Mucosa of descending colon (tissue), 3 donors: ENCODE measurements around the gene TFAP2A. TPM values are rescaled to one million over a fixed set of nuclear protein-coding genes. Genes with fewer than 3 reads are reported as not detected.
A peak's percentile ranks its signal among the peaks of the same experiment; 100 is the strongest.

ENCODE experiments used
- ATAC-seq: fragments of 200-7000 bp; cut with Tn5 transposase; one replicate; pipeline ENCODE4 v1.9.1; 2020; ENCODE audit warnings: mild to moderate bottlenecking, moderate library complexity
- DNase-seq, 3 donors: peaks; one replicate each; pipeline ENCODE4 v3.0.0-alpha.2; 2020
- H3K36me3 ChIP-seq: fragments of 200-600 bp; one replicate; pipeline ENCODE4 v1.8.0; 2021; ENCODE audit warnings: low read depth, mild to moderate bottlenecking
- H3K4me1 ChIP-seq: fragments of 200-600 bp; one replicate; pipeline ENCODE4 v1.8.0; 2021; ENCODE audit warnings: low read depth, mild to moderate bottlenecking
- H3K4me3 ChIP-seq: fragments of 200-600 bp; one replicate; pipeline ENCODE4 v1.8.0; 2021; ENCODE audit warnings: mild to moderate bottlenecking
- H3K9me3 ChIP-seq: fragments of 200-600 bp; one replicate; pipeline ENCODE4 v1.8.0; 2021; ENCODE audit warnings: mild to moderate bottlenecking
- intact Hi-C, 2 donors: fragments of 100-400 bp; cut with DNase I in 1 of 2; cut with micrococcal nuclease in 1 of 2; formaldehyde crosslinking; loops; one replicate each; pipeline versions ENCODE4 v1.11.0 to v1.11.1; 2022; cut with DNase I, micrococcal nuclease
- total RNA-seq, 3 donors: library from RNA; stranded (reverse); fragmentation: NEBNext Ultra II Directional in 2 of 3; extraction: Animal tissue kit (Norgen Biotek cat#: 25700) in 2 of 3; gene quantifications; one replicate each; pipeline versions ENCODE4 v1.2.1 to v1.2.4, GENCODE V29; 2021 to 2023
- TF ChIP-seq, protein P1 (sequence below): fragments of 200-600 bp; IDR thresholded peaks from one replicate; pipeline ENCODE4 v1.8.0; 2022; ENCODE audit warnings: antibody characterized with exemption, mild to moderate bottlenecking
- donor health status: DM: no; HTN: no; CAD: no; lungs with moderate emphysema.
- donor health status: DM: no; HTN: no; CAD: no.
- donor health status: DM: no; HTN: yes; CAD: no.

The TFAP2A gene
- total RNA-seq, 3 donors from 2014 or later: 0.09 to 0.98 (median 0.53) TPM

DNA sequence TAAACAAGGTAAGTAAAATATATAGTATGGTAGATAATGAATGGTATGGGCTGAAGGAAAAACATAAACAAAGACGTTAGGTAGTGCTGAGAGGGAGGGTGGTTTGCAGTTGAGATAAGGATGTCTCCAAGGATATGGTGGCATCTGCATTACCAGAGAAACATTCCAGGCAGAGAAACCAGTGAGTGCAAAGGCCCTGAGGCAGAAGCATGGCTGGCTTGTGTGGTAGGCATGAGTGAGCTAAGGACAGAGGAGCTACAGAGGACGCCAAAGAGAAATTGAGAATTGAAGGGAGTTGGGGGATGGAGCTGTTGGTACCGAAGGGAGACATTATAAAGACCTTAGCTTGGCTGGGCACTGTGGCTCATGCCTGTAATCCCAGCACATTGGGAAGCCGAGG, 18.4 kb upstream of the TFAP2A start:
- Histone ChIP-seq H3K4me3 (no peak overlapping the region), H3K9me3 (no peaks in the 10 kb centered on the region), H3K36me3 (no peaks in the 10 kb centered on the region), H3K4me1 (no peaks in the 10 kb centered on the region)
- intact Hi-C loops: loop anchor here (10.0 kb wide), 2 partner anchors 399 to 1449 kb away; no protein-coding TSS in a partner anchor
- DNase-seq: no peak
- TF ChIP-seq, protein P1, sequence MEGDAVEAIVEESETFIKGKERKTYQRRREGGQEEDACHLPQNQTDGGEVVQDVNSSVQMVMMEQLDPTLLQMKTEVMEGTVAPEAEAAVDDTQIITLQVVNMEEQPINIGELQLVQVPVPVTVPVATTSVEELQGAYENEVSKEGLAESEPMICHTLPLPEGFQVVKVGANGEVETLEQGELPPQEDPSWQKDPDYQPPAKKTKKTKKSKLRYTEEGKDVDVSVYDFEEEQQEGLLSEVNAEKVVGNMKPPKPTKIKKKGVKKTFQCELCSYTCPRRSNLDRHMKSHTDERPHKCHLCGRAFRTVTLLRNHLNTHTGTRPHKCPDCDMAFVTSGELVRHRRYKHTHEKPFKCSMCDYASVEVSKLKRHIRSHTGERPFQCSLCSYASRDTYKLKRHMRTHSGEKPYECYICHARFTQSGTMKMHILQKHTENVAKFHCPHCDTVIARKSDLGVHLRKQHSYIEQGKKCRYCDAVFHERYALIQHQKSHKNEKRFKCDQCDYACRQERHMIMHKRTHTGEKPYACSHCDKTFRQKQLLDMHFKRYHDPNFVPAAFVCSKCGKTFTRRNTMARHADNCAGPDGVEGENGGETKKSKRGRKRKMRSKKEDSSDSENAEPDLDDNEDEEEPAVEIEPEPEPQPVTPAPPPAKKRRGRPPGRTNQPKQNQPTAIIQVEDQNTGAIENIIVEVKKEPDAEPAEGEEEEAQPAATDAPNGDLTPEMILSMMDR: no peak
- ATAC-seq: no peak

DNA sequence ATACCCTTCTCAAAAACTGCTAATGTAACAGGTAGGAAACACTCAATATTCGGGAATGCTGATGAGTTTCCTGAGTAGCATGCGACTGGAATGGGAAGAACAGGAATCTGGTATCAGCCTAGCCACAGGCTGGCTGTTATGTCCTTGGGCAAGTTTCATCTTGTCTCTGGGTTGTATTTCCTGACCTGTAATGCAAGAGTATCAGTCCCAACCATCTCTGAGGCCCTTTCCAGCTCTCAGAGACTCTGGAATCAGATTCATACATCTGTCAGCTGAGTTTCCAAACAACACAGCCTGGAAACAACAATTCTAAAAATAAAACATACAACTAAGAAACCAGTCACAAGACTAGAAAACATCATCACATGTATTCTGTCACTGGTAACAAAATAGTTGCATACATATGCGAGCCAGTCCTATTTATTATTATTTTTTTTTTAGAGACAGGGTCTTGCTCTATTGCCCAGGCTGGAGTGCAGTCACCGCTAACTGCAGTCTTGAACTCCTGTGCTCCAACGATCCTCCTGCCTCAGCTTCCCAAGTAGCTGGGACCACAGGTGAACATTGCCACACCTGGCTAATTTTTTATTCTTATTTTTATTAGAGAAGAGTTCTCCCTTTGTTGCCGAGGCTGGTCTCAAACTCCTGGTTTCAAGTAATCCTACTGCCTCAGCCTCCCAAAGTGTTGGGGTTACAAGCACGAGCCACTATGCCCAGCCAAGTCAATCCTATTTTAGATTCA, 16.7 kb upstream of the TFAP2A start:
- DNase-seq (no peak), ATAC-seq (no peak)
- Histone ChIP-seq H3K36me3 (no peaks in the 10 kb centered on the region), H3K9me3 (no peaks in the 10 kb centered on the region), H3K4me3 (no peak overlapping the region), H3K4me1 (peaks cover 3% of the 10 kb centered on the region)
- TF ChIP-seq, protein P1: no peak
- intact Hi-C loops: loop anchor here (10.0 kb wide), 2 partner anchors 397 to 1447 kb away; no protein-coding TSS in a partner anchor

DNA sequence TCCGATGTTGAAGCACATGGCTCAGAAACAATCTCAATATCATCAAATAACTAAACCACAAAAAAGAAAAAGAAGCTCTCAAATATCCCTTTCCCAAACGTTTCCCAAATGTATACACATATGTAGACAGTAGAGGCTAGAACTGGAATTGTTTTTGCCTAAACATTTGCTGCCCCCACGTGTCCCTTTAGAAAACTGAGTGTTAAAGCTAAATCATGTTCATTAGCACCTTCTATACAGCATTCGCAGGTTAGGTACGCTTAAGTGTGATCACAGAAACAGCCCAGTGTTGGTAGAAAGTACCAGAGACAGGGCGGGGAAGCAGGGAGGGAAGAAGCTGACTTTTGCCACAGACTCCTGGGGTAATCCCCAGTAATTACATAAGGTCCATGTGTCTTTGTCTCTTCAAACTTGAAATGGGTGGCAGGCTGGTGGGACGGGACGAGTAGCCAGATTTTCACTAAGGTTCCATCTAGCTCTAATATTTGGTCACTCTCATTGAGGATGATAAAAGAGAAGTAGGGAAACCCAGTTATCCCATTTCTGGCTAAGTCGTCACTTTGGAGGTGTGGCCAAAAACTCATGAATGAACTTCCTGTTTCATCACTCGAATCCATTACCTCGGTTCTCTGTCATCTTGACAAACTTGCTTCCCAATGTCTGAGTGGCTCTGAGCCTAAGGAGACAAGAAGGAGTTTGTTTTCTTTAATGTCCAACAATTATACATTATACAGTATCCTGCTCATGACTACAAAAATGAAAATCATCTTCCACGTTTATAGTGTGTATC, 15.0 kb upstream of the TFAP2A start:
- H3K4me1 ChIP-seq: peaks cover 14% of the 10 kb centered on the region
- ATAC-seq (peak; percentile 74), DNase-seq (peak in 1 of 3 donors; percentile 59)
- H3K36me3 ChIP-seq: no peaks in the 10 kb centered on the region
- no peaks in the 10 kb centered on the region for H3K9me3 ChIP-seq
- no peak overlapping the region for H3K4me3 ChIP-seq
- TF ChIP-seq, protein P1: no peak
- intact Hi-C loops: loop anchor here (10.0 kb wide), 2 partner anchors 395 to 1445 kb away; no protein-coding TSS in a partner anchor

DNA sequence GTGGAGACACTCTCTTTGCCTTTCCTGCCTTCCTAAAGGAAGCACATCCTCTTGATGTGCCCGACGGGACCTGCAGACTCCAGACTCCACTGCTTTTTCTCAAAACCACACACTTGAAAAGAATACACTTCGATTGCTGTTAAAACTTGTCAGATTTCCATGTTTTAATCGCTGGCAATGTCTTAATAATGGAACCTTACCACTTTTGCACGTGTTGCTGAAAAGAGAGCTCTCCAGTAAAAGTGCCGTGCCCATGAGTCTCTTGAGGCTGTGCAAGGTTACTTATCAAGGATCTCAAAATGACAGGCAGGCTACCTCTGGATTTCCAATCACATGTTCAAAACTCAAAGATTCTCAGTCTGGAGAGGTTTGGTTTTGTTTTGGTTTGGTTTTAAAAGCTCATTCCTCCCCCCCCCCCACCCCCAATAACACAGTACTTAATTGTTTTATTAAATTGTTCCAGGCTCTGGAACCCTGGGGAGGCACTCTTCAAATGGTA, 12.0 kb upstream of the TFAP2A start:
- no peak for ATAC-seq
- Histone ChIP-seq H3K4me1 (peaks cover 16% of the 10 kb centered on the region), H3K9me3 (no peaks in the 10 kb centered on the region), H3K36me3 (no peaks in the 10 kb centered on the region), H3K4me3 (no peak overlapping the region)
- DNase-seq: no peak
- intact Hi-C loops: no loop called here
- TF ChIP-seq, protein P1: no peak

DNA sequence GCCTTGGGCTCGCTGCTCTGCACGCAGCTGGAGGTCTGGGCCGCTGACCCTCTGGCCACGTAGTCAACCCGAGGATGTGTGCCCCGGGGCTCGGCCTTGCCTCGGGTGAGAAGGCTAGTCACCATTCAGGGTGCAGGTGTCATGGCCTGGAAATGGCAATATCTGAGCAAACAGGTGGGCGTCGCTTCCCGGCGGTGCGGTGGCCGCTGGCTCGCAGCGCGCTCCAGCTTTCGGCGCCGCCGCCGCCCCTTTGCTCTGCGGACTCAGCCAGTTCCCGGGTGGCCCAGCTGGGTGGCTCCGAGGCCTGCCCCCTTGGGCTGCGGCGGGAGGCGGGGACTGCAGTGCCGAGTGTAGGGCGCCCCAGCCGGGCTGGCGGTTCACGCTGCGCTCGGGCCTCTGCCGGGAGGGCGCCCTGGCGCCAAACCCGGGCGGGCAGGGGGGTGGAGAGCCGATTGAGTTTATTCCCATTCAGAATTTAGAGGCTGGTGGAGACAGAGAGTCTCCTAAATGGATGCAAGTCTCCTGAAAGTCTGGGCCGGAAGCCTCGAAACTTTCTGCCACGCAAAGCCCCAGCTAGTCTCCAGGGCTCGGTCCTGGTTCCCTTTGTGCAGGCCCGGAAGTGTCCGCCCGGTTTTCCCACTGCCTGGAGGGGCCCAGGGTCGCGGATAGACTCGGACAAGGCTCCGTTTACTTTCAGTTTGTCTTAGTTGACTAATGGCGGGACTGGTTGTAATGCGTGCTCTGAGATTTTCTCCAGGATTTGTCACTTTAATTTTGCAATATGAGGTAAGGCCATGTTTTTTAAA, 11.3 kb upstream of the TFAP2A start:
- H3K36me3 ChIP-seq: no peaks in the 10 kb centered on the region
- peak in 1 of 3 donors; percentile 39 for DNase-seq
- no peak overlapping the region for H3K4me3 ChIP-seq
- intact Hi-C loops: no loop called here
- no peaks in the 10 kb centered on the region for H3K9me3 ChIP-seq
- peaks cover 16% of the 10 kb centered on the region for H3K4me1 ChIP-seq
- ATAC-seq: peak; percentile 66
- TF ChIP-seq, protein P1: no peak
